GM12878 (cell line): ENCODE results near the gene SLC26A8. TPM values are rescaled to one million over a fixed set of nuclear protein-coding genes. Genes with fewer than 3 reads are reported as not detected.

Experiments
- ATAC-seq: fragments of 200-7000 bp; cut with Tn5 transposase; 3 replicates; pipeline ENCODE4 v1.9.1; 2020; ENCODE audit warnings: mild to moderate bottlenecking, moderate library complexity
- BruUV-seq: library from RNA; stranded (reverse); fragments of 400-500 nt; replicated peaks from 2 replicates; lab custom pipeline; 2021; lab: Mats Ljungman, UMichigan
- CTCF ChIA-PET: fragments of 300-600 bp; sonication (Branson Sonifier 250); formaldehyde crosslinking; extraction: SDS; loops from one replicate; lab custom pipeline; 2021; ENCODE audit warnings: inconsistent platforms; lab: Yijun Ruan, JAX
- POLR2A ChIA-PET: fragments of 350-600 bp; formaldehyde crosslinking; extraction: SDS; loops from one replicate; lab custom pipeline; 2021; ENCODE audit warnings: inconsistent platforms; lab: Charles Lee
- RAD21 ChIA-PET: fragments of 300-600 bp; sonication (Branson Sonifier 250); formaldehyde crosslinking; loops from one replicate; lab custom pipeline; 2023; ENCODE audit warnings: antibody characterized with exemption; ENCODE audit not compliant: unreplicated experiment; lab: Charles Lee
- SMC1A ChIA-PET: fragments of 300-600 bp; sonication (Branson Sonifier 250); formaldehyde crosslinking; loops from one replicate; lab custom pipeline; 2023; ENCODE audit not compliant: unreplicated experiment, uncharacterized antibody; lab: Charles Lee
- DNase-seq: peaks from one replicate; pipeline ENCODE4 v3.0.0-alpha.2; 2011; ENCODE audit warnings: low read depth, low spot score
- FAIRE-seq: peaks from 3 replicates; lab custom pipeline; 2011; peaks lifted over from hg19 to GRCh38; lab: Jason Lieb, UNC
- H2AFZ ChIP-seq: 2 replicates; pipeline ENCODE4 v1.6.0; 2011; ENCODE audit warnings: low read depth, low read length, control low read depth; ENCODE audit not compliant: control insufficient read depth
- H3K27ac ChIP-seq: 2 replicates; pipeline ENCODE4 v1.5.1; 2011; ENCODE audit warnings: control low read depth; ENCODE audit not compliant: control insufficient read depth, insufficient read depth
- H3K27me3 ChIP-seq, 2 experiments: replicated peaks in 1 of 2; 2 replicates each; pipeline versions ENCODE4 v1.6.0 to v1.6.1; 2011; ENCODE audit warnings: low read length in 1 of 2; ENCODE audit not compliant: control insufficient read depth in 2 of 2, insufficient read depth in 2 of 2
- H3K36me3 ChIP-seq, 2 experiments: 2 replicates each; pipeline ENCODE4 v1.5.1; 2011; ENCODE audit warnings: low read length in 1 of 2; ENCODE audit not compliant: control insufficient read depth in 2 of 2, insufficient read depth in 2 of 2
- H3K4me1 ChIP-seq: 2 replicates; pipeline ENCODE4 v1.6.1; 2011; ENCODE audit warnings: mild to moderate bottlenecking, low read length, moderate library complexity, mixed read lengths; ENCODE audit not compliant: control insufficient read depth, insufficient read depth
- H3K4me2 ChIP-seq: 2 replicates; pipeline ENCODE4 v1.6.0; 2011; ENCODE audit warnings: control low read depth; ENCODE audit not compliant: control insufficient read depth, insufficient read depth
- H3K4me3 ChIP-seq: fragments of 200-600 bp; sonication (generic); 2 replicates; pipeline ENCODE4 v1.5.1; 2016
- H3K79me2 ChIP-seq: 2 replicates; pipeline ENCODE4 v1.6.0; 2011; ENCODE audit warnings: low read length; ENCODE audit not compliant: control insufficient read depth, insufficient read depth
- H3K9ac ChIP-seq: 2 replicates; pipeline ENCODE4 v1.8.0; 2011; ENCODE audit warnings: low read length, control low read depth, mixed read lengths; ENCODE audit not compliant: control insufficient read depth, insufficient read depth
- H3K9me3 ChIP-seq: replicated peaks from 3 replicates; pipeline ENCODE4 v1.5.1; 2011; ENCODE audit warnings: mild to moderate bottlenecking, low read length; ENCODE audit not compliant: control insufficient read depth, insufficient read depth
- H4K20me1 ChIP-seq: 2 replicates; pipeline ENCODE4 v1.6.0; 2011; ENCODE audit not compliant: control insufficient read depth, insufficient read depth
- BHLHE40 ChIP-seq, 2 experiments: fragments of 450-650 bp in 1 of 2; IDR thresholded peaks; 2 replicates each; pipeline ENCODE4 v1.6.1; 2011 to 2017; ENCODE audit warnings: low read depth in 2 of 2, borderline replicate concordance in 1 of 2, improper control_type of control experiment in 1 of 2, low read length in 1 of 2, mild to moderate bottlenecking in 1 of 2
- GATAD2B ChIP-seq: fragments of 450-650 bp; conservative IDR thresholded peaks from 2 replicates; pipeline ENCODE4 v1.6.1; 2017; ENCODE audit warnings: low read depth, mild to moderate bottlenecking, moderate library complexity
- HCFC1 ChIP-seq: fragments of 150-350 bp; IDR thresholded peaks from 2 replicates; pipeline ENCODE4 v1.6.1; 2014; ENCODE audit warnings: low read length
- JUNB ChIP-seq: IDR thresholded peaks from 2 replicates; pipeline ENCODE4 v1.6.1; 2016; ENCODE audit warnings: antibody characterized with exemption, mild to moderate bottlenecking
- MEF2A ChIP-seq: IDR thresholded peaks from 2 replicates; pipeline ENCODE4 v1.6.1; 2011; ENCODE audit warnings: low read depth, mild to moderate bottlenecking, low read length, moderate library complexity; ENCODE audit not compliant: insufficient read depth
- NR2C1 ChIP-seq: fragments of 450-650 bp; IDR thresholded peaks from 2 replicates; pipeline ENCODE4 v1.6.1; 2017; ENCODE audit warnings: antibody characterized with exemption, mild to moderate bottlenecking, moderate library complexity
- NR2F1 ChIP-seq: fragments of 450-650 bp; conservative IDR thresholded peaks from 2 replicates; pipeline ENCODE4 v1.6.1; 2017; ENCODE audit warnings: mild to moderate bottlenecking
- PBX3 ChIP-seq: IDR thresholded peaks from 2 replicates; pipeline ENCODE4 v1.6.1; 2011; ENCODE audit warnings: mild to moderate bottlenecking, low read depth, low read length, moderate library complexity; ENCODE audit not compliant: insufficient replicate concordance
- RB1 ChIP-seq: fragments of 450-650 bp; formaldehyde crosslinking; IDR thresholded peaks from 2 replicates; pipeline ENCODE4 v1.6.1; 2017; ENCODE audit warnings: mild to moderate bottlenecking, borderline replicate concordance
- SMAD5 ChIP-seq: IDR thresholded peaks from 2 replicates; pipeline ENCODE4 v1.6.1; 2016; ENCODE audit warnings: antibody characterized with exemption, low read depth
- SP1 ChIP-seq: IDR thresholded peaks from one replicate; pipeline ENCODE4 v1.6.1; 2011; ENCODE audit warnings: low read depth, low read length
- ZNF24 ChIP-seq: fragments of 450-650 bp; IDR thresholded peaks from 2 replicates; pipeline ENCODE4 v1.6.1; 2017; ENCODE audit warnings: antibody characterized with exemption, mild to moderate bottlenecking
- ZNF592 ChIP-seq: fragments of 450-650 bp; IDR thresholded peaks from 2 replicates; pipeline ENCODE4 v1.6.1; 2017; ENCODE audit warnings: mild to moderate bottlenecking, moderate library complexity
- ZZZ3 ChIP-seq: IDR thresholded peaks from 2 replicates; pipeline ENCODE4 v1.6.1; 2011; ENCODE audit warnings: low read depth; ENCODE audit not compliant: control insufficient read depth, insufficient read length
- WGBS: methylation state at CpG from one replicate; pipeline ENCODE4 v1.1.6; 2016; ENCODE audit warnings: low lambda C conversion rate; ENCODE audit not compliant: insufficient replicate concordance, insufficient coverage; ENCODE audit errors: missing lambda C conversion rate; 5-methylcytosine and 5-hydroxymethylcytosine counted together
- in situ Hi-C: fragments of 300-500 bp; cut with MboI; formaldehyde crosslinking; loops from 9 replicates; pipeline ENCODE4 v1.14.3; 2018; ENCODE audit warnings: mixed read lengths
- intact Hi-C: fragments of 100-400 bp; cut with micrococcal nuclease; formaldehyde crosslinking; loops from one replicate; pipeline ENCODE4 v1.14.2; 2022; ENCODE audit not compliant: unreplicated experiment
- polyA plus RNA-seq, 11 experiments: library from polyadenylated mRNA; depleted of rRNA in 4 of 11; unstranded in 6 of 11; stranded (reverse) in 5 of 11; fragments of >200 nt; fragmentation: Nextera tagmentation in 4 of 11; fragmentation: Illumina TruSeq in 1 of 11; extraction: Ambion mirVana in 4 of 11; extraction: Trizol in 1 of 11; gene quantifications; 1 replicate in 1 of 11; 2 replicates in 10 of 11; pipeline versions ENCODE4 v1.2.1 to v1.2.3, GENCODE V29; 2011 to 2016; ENCODE audit warnings: inconsistent platforms in 2 of 11, missing spikeins in 2 of 11, low read depth in 1 of 11
- total RNA-seq, 4 experiments: library from RNA; depleted of rRNA in 3 of 4; stranded (reverse); fragments of >200 nt in 3 of 4; fragmentation: Illumina TruSeq in 1 of 4; extraction: Trizol in 1 of 4; gene quantifications; 2 replicates each; pipeline versions ENCODE4 v1.2.1 to v1.2.3, GENCODE V29; 2013 to 2021
- TF ChIP-seq, protein P1 (sequence below): fragments of 450-650 bp; formaldehyde crosslinking; IDR thresholded peaks from 2 replicates; pipeline ENCODE4 v1.4.0; 2020; ENCODE audit warnings: mild to moderate bottlenecking, moderate library complexity

Gene SLC26A8
- total and polyA plus RNA-seq, 10 of the 15 experiments (the other 5 are each of a cell fraction or from before 2014, with no cell fraction given): 0.09 to 0.95 (median 0.27) TPM; not detected in 2

DNA sequence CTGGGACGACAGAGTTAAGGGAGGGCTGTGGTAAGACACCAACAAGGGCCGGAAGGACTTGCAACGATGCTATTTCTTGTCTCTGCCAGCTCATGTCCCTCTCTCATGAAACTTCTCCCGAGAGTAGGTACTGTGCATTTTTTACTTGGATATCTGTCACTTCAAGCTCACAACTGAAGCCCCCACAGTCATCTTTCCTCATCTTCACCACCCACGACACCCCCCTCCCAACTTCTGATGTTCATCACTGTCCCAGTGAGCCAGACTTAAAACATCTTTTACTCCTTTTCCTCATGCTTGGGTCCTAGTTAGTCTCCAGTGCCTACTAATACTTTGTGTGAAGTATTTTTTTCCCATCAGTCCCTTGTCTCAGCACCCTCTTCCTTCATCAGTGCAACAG, 68.9 kb downstream of the SLC26A8 start:
- SMC1A ChIA-PET: interaction anchor here (0.6 to 1.3 kb wide), 3 partner anchors 34 to 374 kb away, joined by 3 to 4 read pairs (median 3); partner anchors contain the start of gene SRPK1
- Histone ChIP-seq H3K27ac (no peak overlapping the region), H3K4me2 (no peak overlapping the region), H3K4me3 (no peak overlapping the region), H2AFZ (no peak overlapping the region), H3K27me3 (no peaks in the 10 kb centered on the region; a peak in 2 of 4 replicates), H3K79me2 (no peaks in the 10 kb centered on the region), H3K9me3 (no peaks in the 10 kb centered on the region), H4K20me1 (no peaks in the 10 kb centered on the region), H3K9ac (no peak overlapping the region), H3K36me3 (no peaks in the 10 kb centered on the region), H3K4me1 (no peaks in the 10 kb centered on the region)
- FAIRE-seq: no peak
- 61% methylated on average over 5 of the region's 5 CpGs for WGBS
- in situ Hi-C loops: no loop called here
- POLR2A ChIA-PET: no interaction called here
- BruUV-seq: no TSS peak
- ATAC-seq: no peak
- intact Hi-C loops: loop anchor here (10.0 kb wide), 1 partner anchor 431 kb away; no protein-coding TSS in a partner anchor
- no peak for DNase-seq
- RAD21 ChIA-PET: interaction anchor here (0.6 to 1.2 kb wide), 2 partner anchors 10 to 433 kb away, joined by 3 to 5 read pairs; no protein-coding TSS in a partner anchor
- CTCF ChIA-PET: interaction anchor here (1.0 to 3.1 kb wide), 4 partner anchors 14 to 395 kb away, joined by 3 to 16 read pairs (median 4); partner anchors contain the start of gene ARMC12
- no peak for TF ChIP-seq ZZZ3
- TF ChIP-seq RB1: no peak
- no peak for TF ChIP-seq JUNB
- TF ChIP-seq SMAD5: no peak
- no peak for TF ChIP-seq ZNF24
- TF ChIP-seq HCFC1: no peak
- TF ChIP-seq NR2C1: no peak
- no peak for TF ChIP-seq NR2F1
- no peak for TF ChIP-seq ZNF592
- no peak for TF ChIP-seq GATAD2B
- no peak for TF ChIP-seq BHLHE40 (IDR thresholded peaks at IDR 0.05; ENCODE audit: borderline replicate concordance in 1 of 2, low read depth in 2 of 2, low read length in 1 of 2)
- TF ChIP-seq MEF2A: no peak
- TF ChIP-seq, protein P1, sequence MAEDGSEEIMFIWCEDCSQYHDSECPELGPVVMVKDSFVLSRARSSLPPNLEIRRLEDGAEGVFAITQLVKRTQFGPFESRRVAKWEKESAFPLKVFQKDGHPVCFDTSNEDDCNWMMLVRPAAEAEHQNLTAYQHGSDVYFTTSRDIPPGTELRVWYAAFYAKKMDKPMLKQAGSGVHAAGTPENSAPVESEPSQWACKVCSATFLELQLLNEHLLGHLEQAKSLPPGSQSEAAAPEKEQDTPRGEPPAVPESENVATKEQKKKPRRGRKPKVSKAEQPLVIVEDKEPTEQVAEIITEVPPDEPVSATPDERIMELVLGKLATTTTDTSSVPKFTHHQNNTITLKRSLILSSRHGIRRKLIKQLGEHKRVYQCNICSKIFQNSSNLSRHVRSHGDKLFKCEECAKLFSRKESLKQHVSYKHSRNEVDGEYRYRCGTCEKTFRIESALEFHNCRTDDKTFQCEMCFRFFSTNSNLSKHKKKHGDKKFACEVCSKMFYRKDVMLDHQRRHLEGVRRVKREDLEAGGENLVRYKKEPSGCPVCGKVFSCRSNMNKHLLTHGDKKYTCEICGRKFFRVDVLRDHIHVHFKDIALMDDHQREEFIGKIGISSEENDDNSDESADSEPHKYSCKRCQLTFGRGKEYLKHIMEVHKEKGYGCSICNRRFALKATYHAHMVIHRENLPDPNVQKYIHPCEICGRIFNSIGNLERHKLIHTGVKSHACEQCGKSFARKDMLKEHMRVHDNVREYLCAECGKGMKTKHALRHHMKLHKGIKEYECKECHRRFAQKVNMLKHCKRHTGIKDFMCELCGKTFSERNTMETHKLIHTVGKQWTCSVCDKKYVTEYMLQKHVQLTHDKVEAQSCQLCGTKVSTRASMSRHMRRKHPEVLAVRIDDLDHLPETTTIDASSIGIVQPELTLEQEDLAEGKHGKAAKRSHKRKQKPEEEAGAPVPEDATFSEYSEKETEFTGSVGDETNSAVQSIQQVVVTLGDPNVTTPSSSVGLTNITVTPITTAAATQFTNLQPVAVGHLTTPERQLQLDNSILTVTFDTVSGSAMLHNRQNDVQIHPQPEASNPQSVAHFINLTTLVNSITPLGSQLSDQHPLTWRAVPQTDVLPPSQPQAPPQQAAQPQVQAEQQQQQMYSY (CRISPR knock-in tag): no peak
- TF ChIP-seq PBX3: no peak
- TF ChIP-seq SP1: no peak
